Heart right ventricle (tissue), 16 donors: Measurements from ENCODE around the gene KCNH8. TPM values are rescaled to one million over a fixed set of nuclear protein-coding genes. Genes with fewer than 3 reads are reported as not detected.

ENCODE experiments used
- ATAC-seq, 8 donors: fragments of 200-7000 bp; cut with Tn5 transposase; one replicate each; pipeline ENCODE4 v1.9.1; 2020; ENCODE audit warnings: mild to moderate bottlenecking in 8 of 8, moderate library complexity in 8 of 8, moderate number of reproducible peaks in 1 of 8
- DNase-seq, 2 donors: peaks; one replicate each; pipeline ENCODE4 v3.0.0-alpha.2; 2020
- H3K27ac ChIP-seq, 10 donors: fragments of 200-600 bp; sonication (generic) in 2 of 10; one replicate each; pipeline versions ENCODE4 v1.5.0 to v1.8.0; 2020 to 2022; ENCODE audit warnings: mild to moderate bottlenecking in 3 of 10
- H3K27me3 ChIP-seq, 7 donors: fragments of 200-600 bp; one replicate each; pipeline ENCODE4 v1.8.0; 2021 to 2022; ENCODE audit warnings: mild to moderate bottlenecking in 2 of 7
- H3K36me3 ChIP-seq, 9 donors: fragments of 200-600 bp; sonication (generic) in 1 of 9; one replicate each; pipeline versions ENCODE4 v1.5.0 to v1.8.0; 2020 to 2022; ENCODE audit warnings: mild to moderate bottlenecking in 2 of 9
- H3K4me1 ChIP-seq, 9 donors: fragments of 200-600 bp; sonication (generic) in 1 of 9; one replicate each; pipeline versions ENCODE4 v1.5.0 to v1.8.0; 2020 to 2022; ENCODE audit warnings: mild to moderate bottlenecking in 4 of 9
- H3K4me3 ChIP-seq, 10 donors: fragments of 200-600 bp; sonication (generic) in 2 of 10; one replicate each; pipeline versions ENCODE4 v1.5.0 to v1.8.0; 2020 to 2022; ENCODE audit warnings: mild to moderate bottlenecking in 7 of 10, moderate library complexity in 2 of 10
- H3K9me3 ChIP-seq, 11 donors: fragments of 200-600 bp in 10 of 11; sonication (generic) in 2 of 11; one replicate each; pipeline versions ENCODE4 v1.5.0 to v1.8.0; 2013 to 2022; ENCODE audit warnings: mild to moderate bottlenecking in 2 of 11, control low read depth in 1 of 11, moderate library complexity in 1 of 11
- WGBS, 2 donors: extraction: QIAGEN DNeasy Blood & Tissue Kit; methylation state at CpG; one replicate each; pipeline ENCODE4 v1.1.7; 2013; ENCODE audit warnings: inconsistent platforms in 1 of 2; 5-methylcytosine and 5-hydroxymethylcytosine counted together
- intact Hi-C, 10 donors: fragments of 100-400 bp; cut with DNase I; formaldehyde crosslinking; loops; one replicate each; pipeline versions ENCODE4 v1.11.1 to v1.14.2; 2022
- polyA plus RNA-seq, 2 donors: library from polyadenylated mRNA; stranded (reverse); fragments of 200-250 nt; gene quantifications; one replicate each; pipeline ENCODE4 v1.2.3, GENCODE V29; 2013
- total RNA-seq, 10 donors: library from RNA; stranded (reverse); fragmentation: NEBNext Ultra II Directional in 3 of 10; extraction: Animal tissue kit (Norgen Biotek cat#: 25700) in 3 of 10; gene quantifications; one replicate each; pipeline versions ENCODE4 v1.2.1 to v1.2.4, GENCODE V29; 2021 to 2023
- TF ChIP-seq, protein P1 (sequence below), 9 donors: fragments of 200-600 bp; sonication (generic) in 2 of 9; IDR thresholded peaks; one replicate each; pipeline versions ENCODE4 v1.5.0 to v1.8.0; 2021 to 2022; ENCODE audit warnings: antibody characterized with exemption in 9 of 9, mild to moderate bottlenecking in 5 of 9, moderate library complexity in 1 of 9
- donor health status: Arrhythmogenic right ventricular cardiomyopathy.
- donor health status: ischemic (EF 13 %, LVEDD 7.1; RV severe dilation, severe dysfunction).
- donor health status: healthy with polysubstance abuse.
- donor health status: DM: no; HTN: yes; CAD: no.
- donor health status: DM: no; HTN: no; CAD: no.
- donor health status: ischemic (EF 25% LVEDD 6.9; RV normal size, moderate dysfunction).
- donor health status: ischemic (EF 25% LVEDD 5.7; RV mildly dilated, moderate dysfunction).
- donor health status: healthy.
- donor health status: DM: yes; HTN: yes; CAD: no.
- donor health status: Ischemic cardiomyopathy.
- donor health status: ischemic (EF 35%, LVEDD 5.7; RV mildly dilated, moderate dysfunction).
- donor health status: nonischemic (EF 11% LVEDD 7.7; RV severe dilation, severe dysfunction).
- donor health status: DM: yes; HTN: yes; CAD: no.
- donor health status: PGD.
- donor health status: ischemic (EF 29% LVEDD 5.4; RV normal size, mild dysfunction).
- donor health status: nonischemic (EF 23%, LVEDD 6.1; RV moderate dilation, normal function).

KCNH8 gene
- total and polyA plus RNA-seq, 12 donors = 0.03 to 0.50 (median 0.10) TPM; not detected in 3

- DNase-seq = no peak
- TF ChIP-seq, protein P1, sequence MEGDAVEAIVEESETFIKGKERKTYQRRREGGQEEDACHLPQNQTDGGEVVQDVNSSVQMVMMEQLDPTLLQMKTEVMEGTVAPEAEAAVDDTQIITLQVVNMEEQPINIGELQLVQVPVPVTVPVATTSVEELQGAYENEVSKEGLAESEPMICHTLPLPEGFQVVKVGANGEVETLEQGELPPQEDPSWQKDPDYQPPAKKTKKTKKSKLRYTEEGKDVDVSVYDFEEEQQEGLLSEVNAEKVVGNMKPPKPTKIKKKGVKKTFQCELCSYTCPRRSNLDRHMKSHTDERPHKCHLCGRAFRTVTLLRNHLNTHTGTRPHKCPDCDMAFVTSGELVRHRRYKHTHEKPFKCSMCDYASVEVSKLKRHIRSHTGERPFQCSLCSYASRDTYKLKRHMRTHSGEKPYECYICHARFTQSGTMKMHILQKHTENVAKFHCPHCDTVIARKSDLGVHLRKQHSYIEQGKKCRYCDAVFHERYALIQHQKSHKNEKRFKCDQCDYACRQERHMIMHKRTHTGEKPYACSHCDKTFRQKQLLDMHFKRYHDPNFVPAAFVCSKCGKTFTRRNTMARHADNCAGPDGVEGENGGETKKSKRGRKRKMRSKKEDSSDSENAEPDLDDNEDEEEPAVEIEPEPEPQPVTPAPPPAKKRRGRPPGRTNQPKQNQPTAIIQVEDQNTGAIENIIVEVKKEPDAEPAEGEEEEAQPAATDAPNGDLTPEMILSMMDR (IDR thresholded peaks at IDR 0.05) = no peak
- Histone ChIP-seq H3K4me3 (no peak overlapping the region), H3K36me3 (no peaks in the 10 kb centered on the region), H3K27me3 (peaks cover 0 to 28% (median 14%) of the 10 kb centered on the region in 7 donors), H3K9me3 (no peaks in the 10 kb centered on the region), H3K27ac (no peak overlapping the region), H3K4me1 (no peaks in the 10 kb centered on the region)
- intact Hi-C loops = no loop called here
- WGBS, 2 donors = 71 to 76% methylated on average over 3 of the region's 3 CpGs
- no peak for ATAC-seq
Measured at GRCh38 chr3:19154693-19155250, 6.5 kb downstream of the KCNH8 start.

GRCh38 chr3:19155375-19155774 is 7.1 kb downstream of the KCNH8 start:
- 48 to 54% methylated on average over 2 of the region's 2 CpGs for WGBS, 2 donors
- H3K27me3 ChIP-seq = peaks cover 0 to 24% (median 8%) of the 10 kb centered on the region in 7 donors
- no peaks in the 10 kb centered on the region for H3K4me1 ChIP-seq
- TF ChIP-seq, protein P1 (IDR thresholded peaks at IDR 0.05) = no peak
- no peaks in the 10 kb centered on the region for H3K36me3 ChIP-seq
- DNase-seq (no peak), ATAC-seq (no peak)
- no peak overlapping the region for H3K4me3 ChIP-seq
- H3K27ac ChIP-seq = no peak overlapping the region
- intact Hi-C loops = no loop called here
- H3K9me3 ChIP-seq = no peaks in the 10 kb centered on the region

- intact Hi-C loops = no loop called here
- TF ChIP-seq, protein P1 (IDR thresholded peaks at IDR 0.05) = no peak
- 70 to 82% methylated on average over 2 of the region's 2 CpGs for WGBS, 2 donors
- DNase-seq (no peak), ATAC-seq (no peak)
- Histone ChIP-seq H3K4me1 (no peaks in the 10 kb centered on the region), H3K9me3 (no peaks in the 10 kb centered on the region), H3K4me3 (no peak overlapping the region), H3K27ac (no peak overlapping the region), H3K36me3 (no peaks in the 10 kb centered on the region), H3K27me3 (no peaks in the 10 kb centered on the region)
Measured at GRCh38 chr3:19159966-19160635, 11.8 kb downstream of the KCNH8 start.

DNA sequence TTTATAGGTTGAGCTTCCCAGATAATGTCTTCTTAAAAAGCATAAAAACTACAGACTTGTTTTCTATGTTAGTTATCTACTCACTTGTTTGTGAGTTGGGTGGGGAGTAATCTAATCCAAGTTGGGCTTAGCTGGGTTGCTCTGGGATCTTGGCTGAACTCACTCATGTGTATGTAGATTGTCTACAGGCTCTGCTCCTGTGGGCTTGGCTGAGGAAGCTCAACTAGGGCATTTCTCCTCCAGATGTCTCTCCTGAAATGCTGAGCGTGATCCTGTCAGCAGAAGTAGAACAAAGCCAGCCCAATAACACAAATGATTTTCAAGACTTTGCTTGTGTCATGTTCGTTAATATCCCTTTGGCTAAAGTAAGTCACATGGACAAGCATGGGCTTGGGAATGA is 17.3 kb downstream of the KCNH8 start:
- intact Hi-C loops = no loop called here
- Histone ChIP-seq H3K4me1 (no peaks in the 10 kb centered on the region), H3K9me3 (peaks cover 0 to 4% (median 0%) of the 10 kb centered on the region in 11 donors), H3K4me3 (no peak overlapping the region), H3K27ac (no peak overlapping the region), H3K36me3 (no peaks in the 10 kb centered on the region), H3K27me3 (no peaks in the 10 kb centered on the region)
- no peak for DNase-seq
- ATAC-seq = no peak
- 52 to 69% methylated on average over 2 of the region's 2 CpGs for WGBS, 2 donors
- TF ChIP-seq, protein P1 (IDR thresholded peaks at IDR 0.05) = no peak
